ENCODE measurements around the gene GPX6.

GRCh38 chr6:28563430-28564095 lies 48.0 kb upstream of the GPX6 start:
- TF ChIP-seq, protein P1, sequence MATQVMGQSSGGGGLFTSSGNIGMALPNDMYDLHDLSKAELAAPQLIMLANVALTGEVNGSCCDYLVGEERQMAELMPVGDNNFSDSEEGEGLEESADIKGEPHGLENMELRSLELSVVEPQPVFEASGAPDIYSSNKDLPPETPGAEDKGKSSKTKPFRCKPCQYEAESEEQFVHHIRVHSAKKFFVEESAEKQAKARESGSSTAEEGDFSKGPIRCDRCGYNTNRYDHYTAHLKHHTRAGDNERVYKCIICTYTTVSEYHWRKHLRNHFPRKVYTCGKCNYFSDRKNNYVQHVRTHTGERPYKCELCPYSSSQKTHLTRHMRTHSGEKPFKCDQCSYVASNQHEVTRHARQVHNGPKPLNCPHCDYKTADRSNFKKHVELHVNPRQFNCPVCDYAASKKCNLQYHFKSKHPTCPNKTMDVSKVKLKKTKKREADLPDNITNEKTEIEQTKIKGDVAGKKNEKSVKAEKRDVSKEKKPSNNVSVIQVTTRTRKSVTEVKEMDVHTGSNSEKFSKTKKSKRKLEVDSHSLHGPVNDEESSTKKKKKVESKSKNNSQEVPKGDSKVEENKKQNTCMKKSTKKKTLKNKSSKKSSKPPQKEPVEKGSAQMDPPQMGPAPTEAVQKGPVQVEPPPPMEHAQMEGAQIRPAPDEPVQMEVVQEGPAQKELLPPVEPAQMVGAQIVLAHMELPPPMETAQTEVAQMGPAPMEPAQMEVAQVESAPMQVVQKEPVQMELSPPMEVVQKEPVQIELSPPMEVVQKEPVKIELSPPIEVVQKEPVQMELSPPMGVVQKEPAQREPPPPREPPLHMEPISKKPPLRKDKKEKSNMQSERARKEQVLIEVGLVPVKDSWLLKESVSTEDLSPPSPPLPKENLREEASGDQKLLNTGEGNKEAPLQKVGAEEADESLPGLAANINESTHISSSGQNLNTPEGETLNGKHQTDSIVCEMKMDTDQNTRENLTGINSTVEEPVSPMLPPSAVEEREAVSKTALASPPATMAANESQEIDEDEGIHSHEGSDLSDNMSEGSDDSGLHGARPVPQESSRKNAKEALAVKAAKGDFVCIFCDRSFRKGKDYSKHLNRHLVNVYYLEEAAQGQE (IDR thresholded peaks at IDR 0.05; ENCODE audit: insufficient read depth in 1 of 2, low read depth in 2 of 2, low read length in 2 of 2) = no peak
- TF ChIP-seq TAF1 (IDR thresholded peaks at IDR 0.05; ENCODE audit: borderline replicate concordance, insufficient read depth, low read length) (no peak), POLR2AphosphoS5 (IDR thresholded peaks at IDR 0.05; ENCODE audit: low read depth, low read length) (no peak), SIN3A (IDR thresholded peaks at IDR 0.05; ENCODE audit: borderline replicate concordance, insufficient read depth, low read length) (no peak)
